ENCODE measurements around the gene HMBS.
A peak's percentile ranks its signal among the peaks of the same experiment; 100 is the strongest.
"Not testable (repeated sequence)": the region's sequence is repeated elsewhere in the genome, so short reads cannot be mapped to it uniquely, and the experiment has no call there.

HMBS gene

DNA sequence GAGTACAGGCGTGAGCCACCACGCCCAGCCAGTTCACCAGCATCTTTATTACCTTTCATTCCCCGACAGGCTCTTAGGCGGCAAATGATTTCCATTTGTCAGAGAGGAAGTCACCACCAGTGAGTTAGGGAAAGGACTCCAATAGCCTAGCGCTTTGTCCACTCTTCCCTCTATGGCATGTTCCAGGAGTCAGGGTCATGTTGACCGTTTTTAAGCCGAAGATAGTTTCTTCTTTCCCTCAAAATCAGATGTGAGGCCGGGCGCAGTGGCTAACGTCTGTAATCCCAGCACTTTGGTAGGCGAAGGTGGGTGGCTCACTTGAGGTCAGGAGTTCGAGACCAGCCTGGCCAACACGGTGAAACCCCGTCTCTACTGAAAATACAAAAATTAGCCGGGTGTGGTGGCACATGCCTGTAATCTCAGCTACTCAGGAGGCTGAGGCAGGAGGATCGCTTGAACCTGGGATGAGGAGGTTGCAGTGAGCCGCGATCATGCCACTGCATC lies 18.5 kb downstream of the HMBS start:
- DNase-seq = not testable (repeated sequence)

DNA sequence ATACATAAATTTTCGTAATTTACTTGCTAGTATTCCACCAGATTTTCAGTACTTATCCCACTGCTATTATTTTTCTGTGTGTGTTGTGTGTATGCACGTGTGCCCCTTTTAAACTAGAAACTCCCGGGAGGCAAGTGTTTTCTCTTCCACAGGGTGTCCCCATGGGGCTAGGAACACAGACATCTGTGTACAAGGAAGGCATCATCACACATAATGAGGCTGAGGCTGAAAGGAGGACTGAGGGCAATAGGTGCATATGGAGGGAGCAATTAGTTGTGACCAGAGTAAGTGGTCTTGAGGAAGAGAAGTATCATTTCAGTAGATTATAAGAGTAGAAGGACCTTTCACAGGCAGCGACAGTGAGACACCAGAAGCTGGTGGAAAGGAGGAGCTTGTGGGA lies 19.1 kb downstream of the HMBS start:
- no peak for DNase-seq

DNA sequence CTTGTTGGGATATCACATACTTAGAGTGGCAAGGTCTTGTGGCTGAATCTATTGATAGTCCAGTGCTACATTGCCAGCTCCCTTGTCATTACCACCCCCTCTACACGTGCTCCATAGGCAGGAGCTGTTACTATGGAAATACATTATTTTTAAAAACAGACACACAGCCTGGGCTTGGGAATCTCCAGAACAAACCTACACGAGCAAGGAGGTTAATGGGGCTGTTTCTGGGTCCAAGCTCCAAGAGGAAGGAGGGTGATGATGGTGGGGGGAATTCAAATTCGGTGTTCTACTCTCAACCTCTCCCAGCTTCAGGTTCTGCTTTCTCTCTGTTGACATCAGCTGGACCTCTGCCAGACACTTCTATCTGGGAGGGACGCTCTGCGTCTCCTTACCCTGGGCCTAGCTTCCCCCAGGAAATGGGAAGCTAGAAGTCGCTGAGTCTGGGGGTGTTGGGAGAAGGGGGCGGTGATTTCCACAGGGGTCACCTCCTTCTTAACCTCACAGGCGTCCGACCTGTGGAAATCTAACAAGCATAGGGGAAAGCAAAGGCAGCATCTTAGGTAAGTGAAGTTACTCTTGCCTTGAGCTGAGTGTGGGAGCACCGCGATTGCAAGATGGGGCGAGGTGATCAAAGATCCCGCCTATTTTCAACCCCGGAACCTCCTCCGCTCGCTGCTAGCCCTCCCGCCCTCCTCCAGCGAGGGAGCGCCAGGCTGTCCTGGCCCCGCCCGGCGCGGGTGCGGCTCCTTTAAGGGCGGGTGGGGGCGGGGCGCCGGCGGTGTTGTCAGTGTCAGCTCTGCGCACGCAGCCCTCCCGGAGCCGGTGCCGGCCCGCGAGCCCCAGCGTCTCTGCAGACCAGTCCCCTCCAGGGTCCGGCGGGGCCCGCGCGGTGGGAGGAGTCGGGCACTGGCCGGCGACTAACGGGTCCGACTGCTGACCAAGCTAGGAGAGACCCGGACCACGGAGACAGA lies 22.2 kb downstream of the HMBS start, which contains the start of gene C2CD2L:
Gene C2CD2L, plus strand, starts transcription at position 781 of the 974 bp plus-strand sequence. CDS start 398 bp downstream, outside the sequence.
- peak; percentile 94 for DNase-seq

DNA sequence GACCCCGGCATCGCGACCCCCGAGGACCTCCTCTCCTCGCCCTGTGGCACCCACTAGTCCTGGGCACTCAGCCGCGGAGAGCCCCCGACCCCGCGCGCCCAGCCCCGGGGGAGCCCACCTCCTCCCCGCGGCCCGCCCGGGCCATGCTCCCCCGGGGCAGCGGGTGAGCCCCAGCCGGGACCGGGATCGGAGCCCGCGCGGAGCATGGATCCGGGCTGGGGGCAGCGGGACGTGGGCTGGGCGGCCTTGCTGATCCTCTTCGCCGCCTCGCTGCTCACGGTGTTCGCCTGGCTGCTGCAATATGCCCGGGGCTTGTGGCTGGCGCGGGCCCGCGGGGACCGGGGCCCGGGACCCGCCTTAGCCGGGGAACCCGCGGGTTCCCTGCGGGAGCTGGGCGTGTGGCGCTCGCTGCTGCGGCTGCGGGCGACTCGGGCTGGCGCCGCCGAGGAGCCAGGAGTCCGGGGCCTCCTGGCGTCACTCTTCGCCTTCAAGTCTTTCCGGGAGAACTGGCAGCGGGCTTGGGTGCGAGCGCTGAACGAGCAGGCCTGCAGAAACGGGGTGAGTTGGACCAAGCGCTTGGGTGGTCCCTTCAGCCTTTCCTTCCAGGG lies 23.0 kb downstream of the HMBS start:
- no peak for DNase-seq

DNA sequence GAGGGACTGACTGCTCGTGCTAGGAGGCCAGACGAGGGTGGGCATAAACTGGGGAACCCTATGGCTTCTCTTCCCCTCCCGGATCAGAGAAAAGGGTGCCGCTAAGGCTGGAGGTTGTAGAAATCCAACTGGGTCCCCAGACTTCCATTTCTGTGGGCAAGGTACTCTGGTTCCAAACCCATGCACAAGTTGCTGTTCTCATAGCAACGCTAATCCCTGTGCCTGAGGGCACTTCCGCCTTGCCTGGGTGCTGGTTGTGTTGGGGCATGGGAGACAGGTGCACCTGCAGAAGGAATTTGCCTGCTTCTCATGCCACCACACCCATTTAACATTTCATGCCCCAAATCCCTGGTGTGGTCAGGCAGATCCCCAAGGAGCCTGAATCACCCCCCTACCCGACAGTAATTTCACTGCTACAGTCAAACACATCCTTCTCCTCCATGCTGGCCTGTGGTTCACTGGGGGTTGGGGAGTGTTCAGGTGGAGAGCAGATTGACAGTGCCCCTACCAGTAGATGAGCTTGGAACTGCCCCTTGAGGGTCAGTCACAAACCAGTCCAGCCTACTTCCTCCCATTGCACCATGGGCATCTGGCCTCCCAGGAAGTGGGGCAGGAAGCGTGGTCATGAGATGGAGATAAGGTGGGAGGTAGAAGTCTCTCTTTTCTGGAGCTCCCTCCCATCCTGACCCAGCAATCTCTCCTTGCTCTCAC lies 23.6 kb downstream of the HMBS start:
- DNase-seq = no peak

DNA sequence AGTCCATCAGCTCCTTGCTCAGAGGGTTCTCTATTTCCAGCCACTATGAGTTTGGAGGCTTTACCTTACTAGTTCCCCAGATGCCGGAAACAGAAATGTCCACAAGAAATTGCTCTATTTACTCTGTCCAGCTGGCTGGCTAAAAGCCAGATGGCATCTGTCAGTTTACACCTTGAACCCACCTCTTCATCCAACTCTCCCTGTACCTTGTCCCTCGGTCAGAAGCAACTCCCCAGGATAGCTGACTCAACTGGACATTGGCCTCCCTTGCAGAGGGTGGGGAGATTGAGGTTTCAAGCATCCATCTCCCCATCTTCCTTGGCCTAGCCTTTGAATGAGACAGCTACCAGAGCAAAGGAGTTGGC lies 24.2 kb downstream of the HMBS start:
- DNase-seq = no peak

DNA sequence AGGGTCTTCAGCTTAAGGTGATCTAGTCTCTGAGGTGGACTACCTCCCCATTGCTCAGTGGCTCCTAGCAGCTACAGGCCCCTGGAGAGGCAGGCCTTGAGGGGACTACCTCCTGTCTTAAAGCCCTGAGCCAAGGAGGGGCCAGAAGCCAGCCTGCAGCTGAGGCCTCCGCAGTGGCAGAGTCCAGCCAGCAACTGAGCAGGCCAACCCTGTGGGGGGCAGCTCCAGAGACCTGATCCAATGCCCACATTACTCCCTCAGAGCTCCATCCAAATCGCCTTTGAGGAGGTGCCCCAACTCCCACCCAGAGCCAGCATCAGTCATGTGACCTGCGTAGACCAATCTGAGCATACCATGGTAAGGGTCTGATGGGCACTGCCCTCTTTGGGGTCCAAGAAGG lies 25.2 kb downstream of the HMBS start:
- DNase-seq = no peak

DNA sequence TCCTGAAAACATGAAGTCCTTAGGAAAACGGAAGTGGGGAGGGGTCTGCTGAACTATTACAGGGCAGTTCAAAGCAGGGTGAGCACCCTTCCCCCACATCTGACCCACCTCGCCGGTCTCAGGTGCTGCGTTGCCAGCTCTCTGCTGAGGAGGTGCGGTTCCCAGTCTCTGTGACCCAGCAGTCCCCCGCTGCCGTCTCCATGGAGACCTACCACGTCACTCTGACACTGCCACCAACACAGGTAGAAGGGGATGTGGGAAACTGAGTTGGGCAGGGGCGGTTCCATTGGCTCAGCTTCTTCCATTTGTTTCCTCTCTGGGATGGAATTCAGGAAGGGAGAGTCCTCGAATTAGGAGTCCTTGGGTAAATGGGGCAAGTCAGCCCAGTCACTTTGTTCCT lies 25.8 kb downstream of the HMBS start:
- DNase-seq = no peak

DNA sequence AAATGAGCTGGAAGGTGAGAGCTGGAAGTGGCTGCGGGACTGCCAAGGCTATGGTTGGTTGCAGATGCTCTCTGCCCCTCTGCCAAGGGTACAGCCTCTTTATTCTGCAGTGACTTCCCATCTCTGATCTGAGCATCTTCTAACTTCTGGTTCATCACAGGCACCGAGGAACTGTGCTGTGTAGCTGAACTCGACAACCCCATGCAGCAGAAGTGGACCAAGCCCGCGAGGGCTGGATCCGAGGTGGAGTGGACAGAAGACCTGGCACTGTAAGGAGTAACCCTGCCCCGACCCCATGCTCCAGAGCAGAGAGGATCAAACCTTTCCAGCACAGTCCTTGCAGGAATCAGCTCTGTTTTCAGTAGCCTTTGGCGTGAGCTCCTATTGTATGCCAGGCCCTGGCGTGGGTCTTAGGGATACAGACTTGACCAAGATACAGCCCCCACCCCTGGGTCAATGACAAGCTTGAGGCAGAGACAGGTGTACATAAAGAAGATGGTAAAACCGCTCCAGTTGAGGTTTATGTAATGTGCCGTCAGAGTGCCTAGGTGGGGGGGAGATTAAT lies 26.8 kb downstream of the HMBS start:
- DNase-seq = no peak

DNA sequence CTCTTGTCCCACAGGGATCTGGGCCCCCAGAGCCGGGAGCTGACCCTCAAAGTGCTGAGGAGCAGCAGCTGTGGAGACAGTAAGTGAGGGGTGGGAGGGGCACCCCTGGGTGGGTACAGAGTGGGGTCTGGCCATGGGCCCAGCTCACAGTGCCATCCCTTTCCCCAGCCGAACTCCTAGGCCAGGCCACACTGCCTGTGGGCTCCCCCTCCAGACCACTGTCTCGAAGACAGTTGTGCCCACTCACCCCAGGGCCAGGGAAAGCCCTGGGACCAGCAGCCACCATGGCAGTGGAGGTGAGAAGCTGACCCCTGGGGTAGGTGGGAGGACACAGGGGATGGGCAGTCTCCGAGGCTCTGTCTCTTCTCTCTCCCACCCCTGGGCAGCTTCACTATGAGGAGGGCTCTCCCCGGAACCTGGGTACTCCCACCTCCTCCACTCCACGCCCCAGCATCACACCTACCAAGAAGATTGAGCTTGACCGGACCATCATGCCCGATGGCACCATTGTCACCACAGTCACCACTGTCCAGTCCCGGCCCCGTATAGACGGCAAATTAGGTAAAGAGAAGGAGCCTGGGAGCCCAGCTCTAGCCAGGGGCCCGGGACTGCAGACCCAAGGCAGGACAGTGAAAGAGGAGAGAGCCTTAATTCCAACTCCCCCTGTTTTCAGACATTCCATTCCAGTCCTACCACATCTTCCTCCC lies 27.8 kb downstream of the HMBS start:
- DNase-seq = no peak

DNA sequence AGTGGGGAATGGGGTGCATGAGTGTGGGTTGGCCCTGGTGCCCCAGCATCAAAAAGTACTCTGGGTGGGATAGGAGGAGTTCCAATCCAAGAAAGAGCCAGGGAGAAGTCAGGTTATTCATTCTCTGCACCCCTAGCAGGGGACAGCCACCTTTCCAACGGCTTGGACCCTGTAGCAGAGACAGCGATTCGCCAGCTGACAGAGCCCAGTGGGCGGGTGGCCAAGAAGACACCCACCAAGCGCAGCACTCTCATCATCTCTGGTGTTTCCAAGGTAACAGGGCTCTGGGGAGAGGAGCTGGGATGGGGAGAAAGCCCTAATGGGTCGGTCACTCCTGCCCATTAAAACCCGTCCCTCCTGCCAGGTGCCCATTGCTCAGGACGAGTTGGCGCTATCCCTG lies 29.0 kb downstream of the HMBS start:
- no peak for DNase-seq

DNA sequence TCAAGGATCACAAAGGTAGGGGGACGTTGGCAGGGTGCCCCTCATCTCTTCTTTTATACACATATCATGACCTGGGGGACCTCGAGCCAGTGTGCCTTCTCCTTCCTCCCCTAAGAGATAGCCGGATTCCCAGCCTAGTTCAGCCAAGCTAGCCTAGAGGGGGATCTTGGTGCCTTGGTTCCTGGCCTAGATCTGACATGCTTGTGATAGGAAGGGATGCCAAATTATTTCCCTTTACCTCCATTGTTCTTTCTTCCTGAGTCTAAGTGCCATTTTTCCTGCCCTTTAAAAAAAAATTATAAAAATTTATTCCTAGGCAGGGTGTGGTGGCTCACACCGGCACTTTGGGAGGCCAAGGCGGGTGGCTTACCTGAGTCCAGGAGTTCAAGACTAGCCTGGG lies 29.7 kb downstream of the HMBS start:
- DNase-seq = no peak

DNA sequence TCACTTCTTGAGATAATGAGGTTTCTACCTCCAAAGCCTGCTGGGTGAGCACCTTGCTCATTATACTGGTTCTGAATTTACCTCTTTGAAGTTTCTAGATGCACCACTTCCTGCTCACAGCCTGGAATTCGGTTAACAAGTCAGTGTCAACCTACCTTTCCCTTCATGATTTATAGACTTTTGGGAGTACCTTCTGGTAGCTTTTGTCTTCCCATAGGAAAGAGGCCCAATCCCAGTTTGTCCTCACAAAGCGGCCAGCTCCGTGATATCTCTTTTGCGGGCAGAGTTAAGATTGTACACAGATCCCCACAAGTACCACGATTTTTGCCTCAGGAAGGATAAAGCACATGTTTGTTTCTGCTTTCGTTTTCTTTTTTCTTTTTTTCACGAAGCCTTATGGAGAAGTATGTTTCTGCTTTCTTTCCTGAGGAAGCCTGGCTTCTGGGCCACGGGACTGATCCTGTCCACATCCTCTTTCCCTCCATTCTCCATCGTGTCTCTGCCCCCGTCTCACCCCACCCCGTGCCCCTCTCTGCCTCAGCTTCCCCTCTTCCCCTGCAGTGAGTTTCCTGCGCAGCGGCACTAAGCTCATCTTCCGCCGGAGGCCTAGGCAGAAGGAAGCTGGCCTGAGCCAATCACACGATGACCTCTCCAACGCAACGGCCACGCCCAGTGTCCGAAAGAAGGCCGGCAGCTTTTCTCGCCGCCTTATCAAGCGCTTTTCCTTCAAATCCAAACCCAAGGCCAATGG lies 31.0 kb downstream of the HMBS start:
- no peak for DNase-seq

DNA sequence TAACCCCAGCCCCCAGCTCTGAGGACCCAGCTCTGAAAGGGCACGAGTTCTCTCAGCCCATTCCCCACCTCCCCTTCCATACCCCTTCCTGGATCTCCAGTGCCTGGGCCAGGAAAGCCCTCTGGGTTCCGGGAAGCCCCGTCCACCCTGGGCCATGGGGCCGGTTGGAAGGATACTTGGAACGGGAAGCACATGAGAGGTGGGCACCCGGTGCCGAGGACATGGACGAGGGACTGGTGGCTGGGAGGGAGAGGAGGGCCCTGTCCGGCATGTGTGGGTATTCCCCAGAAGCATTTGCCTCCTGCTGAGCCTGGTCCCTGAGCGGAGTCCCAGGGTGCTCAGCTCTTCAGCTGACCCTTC lies 31.5 kb downstream of the HMBS start:
- no peak for DNase-seq

DNA sequence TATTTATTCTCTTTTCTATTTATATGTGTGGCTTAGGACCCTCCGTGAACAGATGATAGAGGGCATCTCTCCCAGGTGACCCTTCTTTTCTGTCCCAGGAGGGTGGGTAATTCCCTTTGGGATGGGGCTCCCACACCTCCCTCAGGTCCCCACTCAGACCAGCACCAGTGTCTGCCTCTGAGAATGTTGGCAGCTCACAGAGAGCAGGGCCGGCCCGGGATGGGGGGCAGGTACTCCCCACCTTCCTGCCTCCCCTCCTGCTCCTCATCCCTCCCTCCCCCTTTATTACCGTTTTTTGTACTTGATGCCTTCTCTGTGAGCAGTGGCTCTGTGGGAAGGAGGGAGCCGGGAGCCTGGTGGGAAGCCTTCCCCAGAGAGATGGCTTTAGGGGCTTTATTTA lies 31.9 kb downstream of the HMBS start:
- DNase-seq = no peak

DNA sequence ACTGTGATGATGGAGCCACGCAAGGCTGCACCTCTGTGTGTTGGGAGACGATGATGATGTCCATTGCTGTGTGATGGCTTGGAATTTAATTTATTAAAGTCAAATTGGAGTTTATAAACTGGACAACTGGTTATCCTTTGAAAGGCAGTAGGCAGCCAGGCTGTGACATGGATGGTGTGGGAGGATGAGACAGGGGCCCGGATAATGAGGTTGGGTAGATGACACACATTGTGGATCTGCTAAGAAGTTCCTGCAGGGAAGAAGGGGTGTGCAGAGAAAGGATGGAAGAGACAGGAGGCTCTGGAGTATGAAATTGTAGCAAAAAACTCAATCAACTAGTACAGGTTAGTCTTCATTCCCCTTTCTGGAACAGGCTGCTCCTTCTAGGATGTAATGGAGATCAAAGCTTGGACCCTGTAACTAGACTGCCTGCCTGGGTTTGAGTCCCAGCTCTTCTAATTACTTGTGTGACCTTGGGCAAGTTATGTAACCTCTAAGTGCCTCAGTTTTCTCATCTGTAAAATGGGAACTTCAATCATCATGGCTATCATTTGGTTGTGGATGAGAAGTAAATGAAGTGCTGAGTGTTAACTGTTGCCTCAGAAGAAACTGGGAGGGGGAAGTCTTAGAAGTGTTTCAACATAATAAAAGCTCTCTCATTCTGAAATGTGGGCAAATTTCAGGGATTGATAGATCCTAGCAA lies 32.5 kb downstream of the HMBS start:
- DNase-seq = no peak

DNA sequence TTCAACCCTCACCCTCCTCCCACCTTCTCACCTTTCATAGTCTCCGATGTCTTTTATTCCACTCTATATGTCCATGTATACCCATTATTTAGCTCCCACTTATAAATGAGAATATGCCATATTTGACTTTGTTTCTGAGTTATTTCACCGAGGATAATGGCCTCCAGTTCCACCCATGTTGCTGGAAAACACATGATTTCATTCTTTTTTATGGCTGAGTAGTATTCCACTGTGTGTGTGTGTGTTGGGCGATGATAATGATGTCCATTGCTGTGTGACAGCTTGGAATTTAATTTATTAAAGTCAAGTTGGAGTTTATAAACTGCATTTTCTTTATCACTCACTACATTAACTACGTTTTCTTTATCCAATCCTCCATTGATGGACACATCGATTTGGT lies 33.5 kb downstream of the HMBS start:
- DNase-seq = no peak

DNA sequence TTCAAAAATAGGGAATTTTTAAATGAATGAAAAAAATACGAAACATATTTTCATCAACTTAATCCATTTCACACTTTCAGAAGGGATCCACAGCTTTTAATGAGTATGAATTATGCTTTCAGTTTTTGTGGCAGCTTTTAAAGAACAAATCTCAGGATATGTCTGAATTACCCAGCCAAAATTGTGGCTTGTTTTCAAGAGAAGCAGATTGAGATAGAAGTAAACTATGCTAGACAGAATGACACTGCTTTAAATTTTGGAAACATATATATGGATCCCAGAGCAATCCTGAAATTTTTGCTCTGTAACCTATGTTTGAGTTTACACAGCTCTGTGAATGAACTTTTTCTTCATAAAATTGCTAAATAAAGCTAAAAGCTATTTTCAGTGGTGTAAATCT lies 34.3 kb downstream of the HMBS start:
- no peak for DNase-seq

DNA sequence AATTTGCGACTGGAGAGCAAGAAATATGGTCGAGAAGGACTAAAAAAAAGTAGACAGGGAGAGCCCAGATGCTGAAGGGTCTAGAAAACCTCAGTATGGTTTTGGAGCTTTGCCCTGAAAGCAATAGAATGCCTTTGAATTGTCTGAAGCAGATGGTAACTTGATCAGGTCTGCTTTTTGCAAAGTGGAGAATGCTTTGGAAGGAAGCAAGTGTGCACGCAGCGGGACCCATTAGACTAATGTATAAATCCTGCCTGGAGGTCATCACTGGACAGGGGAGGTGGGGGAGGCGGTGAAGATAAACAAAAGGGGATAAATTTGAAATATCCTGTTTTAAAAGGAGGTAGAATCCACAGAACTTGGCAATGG lies 35.9 kb downstream of the HMBS start:
- peak; percentile 48 for DNase-seq

DNA sequence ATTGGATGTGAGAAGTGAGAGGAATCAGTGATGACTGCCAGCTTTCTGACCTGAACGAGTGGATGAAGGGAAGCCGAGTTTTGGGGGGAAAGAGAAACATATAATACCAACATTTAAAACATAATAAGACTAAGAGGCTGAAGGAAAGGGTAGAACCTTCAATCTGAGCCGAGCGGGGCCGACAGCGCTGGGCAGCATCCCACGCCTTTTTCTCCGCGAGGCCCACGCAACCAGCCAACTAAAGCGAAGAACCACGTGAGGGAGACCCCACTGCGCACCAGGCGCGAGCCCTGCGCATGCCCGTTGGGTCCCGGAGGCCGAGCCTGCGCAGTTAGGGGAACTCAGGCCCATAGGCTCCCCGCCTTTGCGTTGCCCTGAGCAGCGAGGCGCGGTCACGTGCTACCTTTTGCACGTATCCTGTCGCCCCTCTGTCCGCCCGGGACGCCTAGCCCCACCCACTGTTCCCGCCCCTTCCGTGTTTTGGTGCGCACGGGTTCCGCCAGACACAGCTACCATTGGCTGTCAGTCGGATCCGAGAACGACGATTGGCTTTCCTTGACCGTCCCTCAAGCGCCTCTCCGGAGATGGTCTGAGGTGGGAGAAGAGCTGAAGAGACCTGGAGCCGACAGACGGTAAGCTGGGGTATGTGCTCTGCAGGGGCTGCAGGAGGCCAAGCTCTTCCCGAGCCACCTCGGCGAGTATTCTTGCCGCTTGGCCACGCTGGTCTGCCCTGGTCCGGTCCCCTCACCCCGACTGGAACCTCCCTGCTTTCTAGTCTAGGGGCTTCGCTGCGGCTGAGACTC lies 36.5 kb downstream of the HMBS start, which contains the start of gene HINFP:
Gene HINFP, plus strand, starts transcription at position 573 of the 803 bp plus-strand sequence. CDS start 5,365 bp downstream, outside the sequence.
- DNase-seq = peak; percentile 100

Measured in left hindlimb (tissue), 1 donor.